PFSK-1 (cell line): ENCODE results near the gene COMMD4.

ENCODE experiments used
- FOXP2 ChIP-seq: optimal IDR thresholded peaks from 2 replicates; pipeline ENCODE3; 2011; ENCODE audit warnings: borderline replicate concordance, control low read depth, inconsistent platforms; ENCODE audit not compliant: insufficient read depth; ENCODE audit errors: extremely low read length, extremely low read depth
- POLR2AphosphoS5 ChIP-seq: IDR thresholded peaks from 2 replicates; pipeline ENCODE4 v1.6.1; 2012; ENCODE audit warnings: low read depth, mild to moderate bottlenecking, control low read depth, low read length, moderate library complexity
- REST ChIP-seq, 2 experiments: IDR thresholded peaks; 2 replicates each; pipeline versions ENCODE4 v1.6.1 to v1.8.0; 2011 to 2012; ENCODE audit warnings: low read depth in 2 of 2, low read length in 2 of 2, control low read depth in 1 of 2, inconsistent platforms in 1 of 2, mild to moderate bottlenecking in 1 of 2, moderate library complexity in 1 of 2; ENCODE audit not compliant: insufficient read depth in 1 of 2
- SIN3A ChIP-seq: IDR thresholded peaks from 2 replicates; pipeline ENCODE4 v1.6.1; 2012; ENCODE audit warnings: mild to moderate bottlenecking, low read length, moderate library complexity, borderline replicate concordance; ENCODE audit not compliant: insufficient read depth
- TAF1 ChIP-seq: IDR thresholded peaks from 2 replicates; pipeline ENCODE4 v1.6.1; 2012; ENCODE audit warnings: low read length, control low read depth, borderline replicate concordance; ENCODE audit not compliant: insufficient read depth

Gene COMMD4

GRCh38 chr15:75327005-75327404, 8.9 kb upstream of the COMMD4 start:
- TF ChIP-seq POLR2AphosphoS5 (no peak), FOXP2 (no peak), REST (IDR thresholded peaks at IDR 0.05; ENCODE audit: insufficient read depth in 1 of 2, low read depth in 2 of 2, low read length in 2 of 2) (no peak)

- TF ChIP-seq REST (IDR thresholded peaks at IDR 0.05; ENCODE audit: insufficient read depth in 1 of 2, low read depth in 2 of 2, low read length in 2 of 2), result no peak
- no peak for TF ChIP-seq SIN3A
- no peak for TF ChIP-seq POLR2AphosphoS5
- TF ChIP-seq FOXP2, result no peak
- no peak for TF ChIP-seq TAF1
These were observed 8.4 kb upstream of the COMMD4 start for GRCh38 chr15:75327491-75327890.

GRCh38 chr15:75328493-75329314, 7.2 kb upstream of the COMMD4 start:
- TF ChIP-seq SIN3A (no peak), REST (IDR thresholded peaks at IDR 0.05; ENCODE audit: insufficient read depth in 1 of 2, low read depth in 2 of 2, low read length in 2 of 2) (no peak), FOXP2 (no peak), POLR2AphosphoS5 (no peak), TAF1 (no peak)

GRCh38 chr15:75329571-75329970, 6.3 kb upstream of the COMMD4 start:
- TF ChIP-seq SIN3A (no peak), TAF1 (no peak), POLR2AphosphoS5 (no peak)

GRCh38 chr15:75335313-75335704, 554 bp upstream of the COMMD4 start:
- TF ChIP-seq REST (IDR thresholded peaks at IDR 0.05; ENCODE audit: insufficient read depth in 1 of 2, low read depth in 2 of 2, low read length in 2 of 2) (no peak), SIN3A (no peak), FOXP2 (no peak), TAF1 (no peak), POLR2AphosphoS5 (no peak)
